ENCODE results near the gene ST7.
"Not testable (repeated sequence)": the region's sequence is repeated elsewhere in the genome, so short reads cannot be mapped to it uniquely, and the experiment has no call there.

ST7 gene

GRCh38 chr7:116922545-116922944 is 30.8 kb upstream of the ST7 start:
- no peak for TF ChIP-seq CTCF (IDR thresholded peaks at IDR 0.05; ENCODE audit: borderline replicate concordance, insufficient read depth, low read depth, low read length)
- no peak overlapping the region for H3K4me3 ChIP-seq (ENCODE audit: low read depth, low read length)

- no peak overlapping the region for H3K4me3 ChIP-seq (ENCODE audit: low read depth, low read length)
- TF ChIP-seq CTCF (IDR thresholded peaks at IDR 0.05; ENCODE audit: borderline replicate concordance, insufficient read depth, low read depth, low read length) = no peak
Measured at GRCh38 chr7:116924741-116925140, 28.6 kb upstream of the ST7 start.

- TF ChIP-seq CTCF (IDR thresholded peaks at IDR 0.05; ENCODE audit: borderline replicate concordance, insufficient read depth, low read depth, low read length) = no peak
Measured at GRCh38 chr7:116929021-116929420, 24.3 kb upstream of the ST7 start.

GRCh38 chr7:116929914-116930913 is 23.1 kb upstream of the ST7 start:
- peak; percentile 82 for TF ChIP-seq CTCF (IDR thresholded peaks at IDR 0.05; ENCODE audit: borderline replicate concordance, insufficient read depth, low read depth, low read length)
- H3K4me3 ChIP-seq (ENCODE audit: low read depth, low read length) = no peak overlapping the region

More at GRCh38 chr7:116929021-116929420, 24.3 kb upstream of the ST7 start:
- no peak overlapping the region for H3K4me3 ChIP-seq (ENCODE audit: low read depth, low read length)

- no peak for TF ChIP-seq CTCF (IDR thresholded peaks at IDR 0.05; ENCODE audit: borderline replicate concordance, insufficient read depth, low read depth, low read length)
Measured at GRCh38 chr7:116932566-116932965, 20.7 kb upstream of the ST7 start.

GRCh38 chr7:116933465-116933864 is 19.8 kb upstream of the ST7 start:
- no peak overlapping the region for H3K4me3 ChIP-seq (ENCODE audit: low read depth, low read length)
- no peak for TF ChIP-seq CTCF (IDR thresholded peaks at IDR 0.05; ENCODE audit: borderline replicate concordance, insufficient read depth, low read depth, low read length)

More at GRCh38 chr7:116932566-116932965, 20.7 kb upstream of the ST7 start:
- no peak overlapping the region for H3K4me3 ChIP-seq (ENCODE audit: low read depth, low read length)

GRCh38 chr7:116934580-116934979 is 18.7 kb upstream of the ST7 start:
- no peak for TF ChIP-seq CTCF (IDR thresholded peaks at IDR 0.05; ENCODE audit: borderline replicate concordance, insufficient read depth, low read depth, low read length)
- no peak overlapping the region for H3K4me3 ChIP-seq (ENCODE audit: low read depth, low read length)

- not testable (repeated sequence) for H3K4me3 ChIP-seq (ENCODE audit: low read depth, low read length)
Measured at GRCh38 chr7:116936844-116937243, 16.5 kb upstream of the ST7 start.
